WI38 (cell line): ENCODE measurements around the gene C1orf35.

Experiments used
- H3K4me3 ChIP-seq: 2 replicates; pipeline ENCODE4 v1.5.1; 2011; ENCODE audit warnings: low read depth, mild to moderate bottlenecking, control low read depth, low read length
- TF ChIP-seq, protein P1 (sequence below): IDR thresholded peaks from 2 replicates; pipeline ENCODE4 v1.5.1; 2012; ENCODE audit warnings: low read depth, mild to moderate bottlenecking, control low read depth, low read length

C1orf35 gene

DNA sequence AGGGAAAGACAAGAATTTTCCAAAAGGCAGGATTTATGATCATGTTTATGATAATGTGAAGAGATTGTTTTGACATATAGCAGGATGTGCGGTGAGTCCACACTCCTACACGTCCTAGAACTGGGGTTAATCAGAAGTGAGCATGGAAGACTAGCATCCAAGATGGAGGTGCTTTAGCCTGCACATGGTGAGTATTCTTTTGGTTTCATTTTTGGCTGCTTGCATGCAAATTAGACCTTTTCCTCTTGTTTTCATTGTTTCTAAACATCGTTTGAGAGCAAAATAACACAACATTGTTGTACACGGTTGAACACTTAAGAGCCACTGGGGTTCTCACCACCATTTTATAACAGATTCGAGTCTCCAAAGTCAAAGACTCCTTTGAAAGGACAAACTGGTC, 22.1 kb upstream of the C1orf35 start:
- no peak overlapping the region for H3K4me3 ChIP-seq
- TF ChIP-seq, protein P1, sequence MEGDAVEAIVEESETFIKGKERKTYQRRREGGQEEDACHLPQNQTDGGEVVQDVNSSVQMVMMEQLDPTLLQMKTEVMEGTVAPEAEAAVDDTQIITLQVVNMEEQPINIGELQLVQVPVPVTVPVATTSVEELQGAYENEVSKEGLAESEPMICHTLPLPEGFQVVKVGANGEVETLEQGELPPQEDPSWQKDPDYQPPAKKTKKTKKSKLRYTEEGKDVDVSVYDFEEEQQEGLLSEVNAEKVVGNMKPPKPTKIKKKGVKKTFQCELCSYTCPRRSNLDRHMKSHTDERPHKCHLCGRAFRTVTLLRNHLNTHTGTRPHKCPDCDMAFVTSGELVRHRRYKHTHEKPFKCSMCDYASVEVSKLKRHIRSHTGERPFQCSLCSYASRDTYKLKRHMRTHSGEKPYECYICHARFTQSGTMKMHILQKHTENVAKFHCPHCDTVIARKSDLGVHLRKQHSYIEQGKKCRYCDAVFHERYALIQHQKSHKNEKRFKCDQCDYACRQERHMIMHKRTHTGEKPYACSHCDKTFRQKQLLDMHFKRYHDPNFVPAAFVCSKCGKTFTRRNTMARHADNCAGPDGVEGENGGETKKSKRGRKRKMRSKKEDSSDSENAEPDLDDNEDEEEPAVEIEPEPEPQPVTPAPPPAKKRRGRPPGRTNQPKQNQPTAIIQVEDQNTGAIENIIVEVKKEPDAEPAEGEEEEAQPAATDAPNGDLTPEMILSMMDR, result no peak

DNA sequence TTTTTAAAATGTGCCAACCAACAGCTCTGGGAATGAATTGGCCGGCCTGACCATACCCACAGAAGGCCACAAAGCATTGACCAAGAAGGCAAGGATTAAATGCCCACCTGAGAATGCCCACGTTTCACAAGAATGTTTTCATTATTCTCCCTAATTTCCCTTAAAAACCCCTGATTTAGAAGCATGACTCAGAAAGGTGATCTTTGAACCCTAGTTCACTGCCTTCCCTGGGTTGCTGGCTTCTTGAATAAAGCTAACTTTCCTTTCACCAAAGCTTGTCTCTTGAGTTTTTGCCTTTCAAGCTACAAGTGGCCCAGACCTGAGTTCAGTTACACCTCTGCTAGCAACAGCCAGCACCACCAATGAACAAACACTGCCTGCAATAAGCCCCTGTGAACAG, 20.4 kb upstream of the C1orf35 start:
- TF ChIP-seq, protein P1, result no peak
- no peak overlapping the region for H3K4me3 ChIP-seq

DNA sequence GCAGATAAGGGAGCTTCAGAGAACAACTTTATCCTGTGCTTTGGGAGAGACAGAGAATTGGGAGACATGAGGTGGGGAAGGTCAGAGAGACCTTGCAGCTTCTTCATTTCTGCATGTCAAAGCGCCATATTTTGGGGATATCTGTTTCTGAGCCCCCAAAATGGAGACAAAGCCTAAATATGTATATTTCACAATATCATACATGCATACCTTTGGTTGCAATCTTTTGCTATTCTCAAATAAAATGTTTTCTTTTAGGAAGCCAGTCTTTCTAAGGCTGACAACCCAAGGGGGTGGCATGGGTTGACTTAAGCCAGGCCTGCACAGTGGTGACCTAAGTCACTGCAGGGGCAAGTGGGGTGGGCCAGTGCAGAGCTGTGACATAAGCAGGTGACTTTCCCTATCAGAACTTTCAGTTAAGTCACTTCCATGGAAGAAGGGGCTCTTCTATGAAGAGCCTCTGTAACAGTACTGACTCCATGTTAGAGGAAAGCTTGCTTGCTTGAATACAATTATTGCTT, 19.9 kb upstream of the C1orf35 start:
- TF ChIP-seq, protein P1, result no peak
- no peak overlapping the region for H3K4me3 ChIP-seq

DNA sequence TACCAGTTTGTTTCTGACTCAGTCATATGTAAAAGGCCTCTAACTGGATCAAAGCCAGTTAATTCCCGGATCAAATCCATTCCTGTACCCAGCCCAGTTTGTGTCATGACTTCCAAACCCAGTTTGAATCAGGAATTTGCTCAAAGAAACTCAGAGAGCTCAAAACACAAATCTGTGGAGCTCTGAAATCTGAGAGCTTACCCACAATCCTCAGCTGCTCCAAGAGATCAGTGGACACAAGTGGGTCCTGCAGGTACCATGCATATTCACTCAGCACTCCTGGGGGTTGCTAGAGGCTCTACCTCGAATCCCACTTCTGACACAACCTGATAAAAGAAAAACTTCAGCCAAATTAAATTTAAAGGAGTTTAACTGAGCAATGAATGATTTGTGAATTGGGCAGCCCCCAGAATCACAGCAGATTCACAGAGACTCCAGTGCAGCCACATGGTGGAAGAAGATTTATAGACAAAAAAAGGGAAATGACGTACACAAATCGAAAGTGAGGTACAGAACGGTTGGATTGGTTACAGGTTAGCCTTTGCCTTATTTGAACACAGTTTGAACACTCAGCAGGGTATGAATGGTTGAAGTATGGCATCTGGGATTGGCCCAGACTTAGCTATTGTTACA, 17.8 kb upstream of the C1orf35 start:
- no peak overlapping the region for H3K4me3 ChIP-seq
- TF ChIP-seq, protein P1, result no peak

DNA sequence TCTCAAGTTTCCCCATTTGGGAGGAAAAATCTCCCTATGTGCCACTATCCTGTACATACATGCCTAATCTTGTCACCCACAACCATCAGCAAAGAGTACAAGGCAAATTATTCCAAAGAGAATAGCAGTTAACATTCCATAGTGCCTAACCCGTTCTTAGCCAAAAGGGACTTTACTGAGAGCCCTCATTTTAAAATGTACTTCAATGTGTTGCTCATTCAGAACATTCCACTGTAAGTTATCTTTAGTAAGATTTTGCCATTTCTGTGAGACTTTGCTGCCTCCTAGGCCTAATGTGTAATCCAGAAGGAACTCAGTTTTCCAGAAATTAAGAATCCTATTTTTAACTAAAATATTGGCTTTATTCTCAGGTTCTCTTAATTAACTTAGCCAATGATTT, 17.2 kb upstream of the C1orf35 start:
- TF ChIP-seq, protein P1, result no peak
- no peak overlapping the region for H3K4me3 ChIP-seq

DNA sequence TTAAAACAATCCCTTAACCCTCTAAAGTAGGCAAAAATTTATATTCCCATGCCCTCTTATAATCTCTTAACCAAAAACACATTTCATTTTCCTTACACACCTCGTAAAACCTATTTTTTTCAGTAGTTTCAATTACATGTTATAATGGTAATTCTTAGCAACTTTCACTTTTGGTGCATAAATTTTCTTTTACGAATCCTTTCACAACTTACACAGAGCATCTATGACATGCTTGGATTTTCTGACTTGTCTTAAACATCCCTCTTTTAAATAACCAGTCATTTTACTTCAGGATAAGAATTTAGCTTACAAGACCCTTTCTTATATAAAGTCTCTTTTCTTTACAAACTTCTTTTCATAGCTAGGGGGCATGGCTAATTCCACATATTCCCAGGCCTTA, 14.9 kb upstream of the C1orf35 start:
- TF ChIP-seq, protein P1, result no peak
- H3K4me3 ChIP-seq, result no peak overlapping the region

DNA sequence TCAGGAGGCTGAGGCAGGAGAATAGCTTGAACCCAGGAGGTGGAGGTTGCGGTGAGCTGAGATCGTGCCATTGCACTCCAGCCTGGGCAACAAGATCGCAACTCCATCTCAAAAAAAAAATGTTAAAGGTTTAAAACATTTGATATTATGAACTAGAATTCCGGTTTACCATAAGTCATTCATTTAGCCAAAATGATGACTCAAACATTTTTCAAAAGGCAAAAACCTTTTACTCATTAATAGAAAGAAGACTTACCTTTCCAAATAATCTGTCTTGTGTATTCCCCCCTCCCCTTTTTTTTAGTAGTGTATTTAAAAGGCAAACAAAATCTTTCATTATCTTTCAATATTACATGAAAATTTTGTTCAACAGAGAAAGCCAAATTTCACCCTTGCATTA, 14.2 kb upstream of the C1orf35 start:
- no peak overlapping the region for H3K4me3 ChIP-seq
- TF ChIP-seq, protein P1, result no peak
